Measurements from ENCODE around the gene MAP1B. TPM values are rescaled to one million over a fixed set of nuclear protein-coding genes. Genes with fewer than 3 reads are reported as not detected.

MAP1B gene
- total RNA-seq, 1 experiment from 2014 or later: 43.8 TPM

- H3K4me3 Mint-ChIP-seq (ENCODE audit: unreplicated experiment): no peak overlapping the region
- no peaks in the 10 kb centered on the region for H3K27me3 Mint-ChIP-seq (ENCODE audit: insufficient read depth, unreplicated experiment)
- intact Hi-C loops (cut with micrococcal nuclease): loop anchor here (2.0 kb wide), 1 partner anchor 105 kb away; no protein-coding TSS in a partner anchor
- no peak for TF ChIP-seq CTCF (IDR thresholded peaks at IDR 0.05; ENCODE audit: unreplicated experiment)
- no TSS peak for BruUV-seq (replicated peaks)
- DNase-seq (ENCODE audit: unreplicated experiment): no peak
- H3K36me3 Mint-ChIP-seq (ENCODE audit: insufficient read depth, unreplicated experiment): peaks cover 10% of the 10 kb centered on the region
- ChIA-PET CTCF (interaction anchor here (1.1 to 1.6 kb wide), 2 partner anchors 17 to 224 kb away, joined by 3 to 8 read pairs; no protein-coding TSS in a partner anchor), POLR2A (no interaction called here)
- peaks cover 30% of the 10 kb centered on the region for H3K4me1 Mint-ChIP-seq (ENCODE audit: insufficient read depth, unreplicated experiment)
- no peaks in the 10 kb centered on the region for H3K9me3 Mint-ChIP-seq (ENCODE audit: unreplicated experiment)
- H3K27ac Mint-ChIP-seq (ENCODE audit: low read depth, unreplicated experiment): no peak overlapping the region
Observed at GRCh38 chr5:72243706-72244105, 136.4 kb downstream of the MAP1B start.

- DNase-seq (ENCODE audit: unreplicated experiment): peak; percentile 56
- no peaks in the 10 kb centered on the region for H3K27me3 Mint-ChIP-seq (ENCODE audit: insufficient read depth, unreplicated experiment)
- POLR2A ChIA-PET: interaction anchor here (0.5 kb wide), 1 partner anchor 26 kb away, joined by 3 read pairs; no protein-coding TSS in a partner anchor
- H3K36me3 Mint-ChIP-seq (ENCODE audit: insufficient read depth, unreplicated experiment): peaks cover 15% of the 10 kb centered on the region
- intact Hi-C loops (cut with micrococcal nuclease): loop anchor here (2.0 kb wide), 1 partner anchor 106 kb away; no protein-coding TSS in a partner anchor
- peaks cover 32% of the 10 kb centered on the region for H3K4me1 Mint-ChIP-seq (ENCODE audit: insufficient read depth, unreplicated experiment)
- CTCF ChIA-PET: interaction anchor here (0.6 to 2.1 kb wide), 14 partner anchors 9 to 475 kb away, joined by 3 to 8 read pairs (median 3); no protein-coding TSS in a partner anchor
- no peak overlapping the region for H3K4me3 Mint-ChIP-seq (ENCODE audit: unreplicated experiment)
- peak; percentile 25 for TF ChIP-seq CTCF (IDR thresholded peaks at IDR 0.05; ENCODE audit: unreplicated experiment)
- no TSS peak for BruUV-seq (replicated peaks)
- peak overlapping the region; percentile 24 for H3K27ac Mint-ChIP-seq (ENCODE audit: low read depth, unreplicated experiment)
- H3K9me3 Mint-ChIP-seq (ENCODE audit: unreplicated experiment): no peaks in the 10 kb centered on the region
Observed at GRCh38 chr5:72244862-72245371, 137.6 kb downstream of the MAP1B start.

- CTCF ChIA-PET: interaction anchor here (0.6 to 2.1 kb wide), 11 partner anchors 9 to 475 kb away, joined by 3 to 6 read pairs (median 3); no protein-coding TSS in a partner anchor
- H3K27ac Mint-ChIP-seq (ENCODE audit: low read depth, unreplicated experiment): peak overlapping the region; percentile 24
- H3K4me1 Mint-ChIP-seq (ENCODE audit: insufficient read depth, unreplicated experiment): peaks cover 32% of the 10 kb centered on the region
- no peaks in the 10 kb centered on the region for H3K27me3 Mint-ChIP-seq (ENCODE audit: insufficient read depth, unreplicated experiment)
- H3K4me3 Mint-ChIP-seq (ENCODE audit: unreplicated experiment): no peak overlapping the region
- intact Hi-C loops (cut with micrococcal nuclease): loop anchor here (2.0 kb wide), 1 partner anchor 107 kb away; no protein-coding TSS in a partner anchor
- POLR2A ChIA-PET: interaction anchor here (0.5 to 3.8 kb wide), 2 partner anchors 12 to 25 kb away, joined by 3 to 28 read pairs; no protein-coding TSS in a partner anchor
- DNase-seq (ENCODE audit: unreplicated experiment): no peak
- H3K9me3 Mint-ChIP-seq (ENCODE audit: unreplicated experiment): no peaks in the 10 kb centered on the region
- H3K36me3 Mint-ChIP-seq (ENCODE audit: insufficient read depth, unreplicated experiment): peaks cover 19% of the 10 kb centered on the region
- no peak for TF ChIP-seq CTCF (IDR thresholded peaks at IDR 0.05; ENCODE audit: unreplicated experiment)
- no TSS peak for BruUV-seq (replicated peaks)
Observed at GRCh38 chr5:72245546-72245945, 138.3 kb downstream of the MAP1B start.

GRCh38 chr5:72245951-72246532 lies 138.8 kb downstream of the MAP1B start:
- ChIA-PET CTCF (interaction anchor here (0.8 to 2.1 kb wide), 7 partner anchors 72 to 463 kb away, joined by 3 to 6 read pairs (median 3); no protein-coding TSS in a partner anchor), POLR2A (interaction anchor here (0.7 to 3.8 kb wide), 3 partner anchors 12 to 179 kb away, joined by 3 to 28 read pairs (median 4); no protein-coding TSS in a partner anchor)
- no peaks in the 10 kb centered on the region for H3K9me3 Mint-ChIP-seq (ENCODE audit: unreplicated experiment)
- H3K4me3 Mint-ChIP-seq (ENCODE audit: unreplicated experiment): no peak overlapping the region
- H3K4me1 Mint-ChIP-seq (ENCODE audit: insufficient read depth, unreplicated experiment): peaks cover 32% of the 10 kb centered on the region
- no peaks in the 10 kb centered on the region for H3K27me3 Mint-ChIP-seq (ENCODE audit: insufficient read depth, unreplicated experiment)
- peak overlapping the region; percentile 50 for H3K27ac Mint-ChIP-seq (ENCODE audit: low read depth, unreplicated experiment)
- no peak for TF ChIP-seq CTCF (IDR thresholded peaks at IDR 0.05; ENCODE audit: unreplicated experiment)
- DNase-seq (ENCODE audit: unreplicated experiment): no peak
- peaks cover 19% of the 10 kb centered on the region for H3K36me3 Mint-ChIP-seq (ENCODE audit: insufficient read depth, unreplicated experiment)
- no TSS peak for BruUV-seq (replicated peaks)
- intact Hi-C loops (cut with micrococcal nuclease): loop anchor here (2.0 kb wide), 1 partner anchor 107 kb away; no protein-coding TSS in a partner anchor

All from MCF 10A (cell line).